ENCODE results near the gene FOXP1. TPM values are rescaled to one million over a fixed set of nuclear protein-coding genes. Genes with fewer than 3 reads are reported as not detected.

Gene FOXP1
- total RNA-seq, 1 experiment from 2014 or later = 58.4 TPM

- intact Hi-C loops (cut with micrococcal nuclease; ENCODE audit: unreplicated experiment) = no loop called here
- no TSS peak for BruUV-seq (replicated peaks)
Observed at GRCh38 chr3:71462586-71462985, 120.9 kb downstream of the FOXP1 start.

DNA sequence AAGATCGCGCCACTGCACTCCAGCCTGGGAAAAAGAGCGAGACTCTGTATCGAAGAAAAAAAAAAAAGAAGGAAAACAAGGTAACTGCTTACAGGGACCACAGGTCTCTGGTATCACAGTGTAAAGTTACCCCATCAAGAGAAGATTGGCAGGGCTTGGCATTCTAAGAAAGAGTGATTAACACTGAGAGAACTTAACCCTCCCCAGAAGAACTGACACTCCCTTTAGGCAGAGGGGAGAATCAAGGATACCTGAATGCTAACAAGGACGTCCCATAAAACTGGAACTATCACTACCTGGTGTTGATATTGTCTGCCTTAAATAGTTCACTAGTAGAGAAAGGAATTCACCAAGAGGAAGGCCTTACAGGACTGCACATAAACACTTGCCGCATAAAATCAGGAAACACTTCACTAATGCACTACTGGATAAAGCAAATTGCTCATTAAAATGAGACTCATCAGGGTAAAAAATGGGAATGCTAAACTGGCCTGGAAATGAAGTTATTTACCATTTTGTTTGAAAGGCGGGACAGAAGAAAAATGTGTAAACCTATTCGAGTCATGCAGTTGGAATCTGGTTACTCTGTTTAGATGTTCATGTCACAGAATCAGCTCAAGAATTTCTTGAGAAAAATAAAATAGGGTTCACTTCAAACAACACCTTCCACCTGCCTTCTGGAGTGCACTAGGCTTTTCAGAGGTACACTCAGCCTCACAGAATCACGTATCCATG is 121.6 kb downstream of the FOXP1 start:
- DNase-seq (ENCODE audit: low spot score) = no peak
- CTCF ChIA-PET = no interaction called here
- no peaks in the 10 kb centered on the region for H3K9me3 ChIP-seq (ENCODE audit: low read depth, low read length, poor library complexity, severe bottlenecking)
- no peak overlapping the region for H3K4me3 ChIP-seq (ENCODE audit: low read depth, low read length, poor library complexity, severe bottlenecking)
- no peaks in the 10 kb centered on the region for H3K27me3 ChIP-seq (replicated peaks; ENCODE audit: insufficient read depth, low read depth, low read length, poor library complexity)
- no peaks in the 10 kb centered on the region for H3K4me1 ChIP-seq (ENCODE audit: insufficient read depth, low read length, poor library complexity, severe bottlenecking)
- no peak overlapping the region for H3K27ac ChIP-seq (ENCODE audit: low read depth, low read length, poor library complexity, severe bottlenecking)
- no peaks in the 10 kb centered on the region for H3K36me3 ChIP-seq (ENCODE audit: insufficient read depth, low read length, poor library complexity, severe bottlenecking)
- intact Hi-C loops (cut with micrococcal nuclease; ENCODE audit: unreplicated experiment) = no loop called here
- no TSS peak for BruUV-seq (replicated peaks)
- TF ChIP-seq CTCF (conservative IDR thresholded peaks at IDR 0.05; ENCODE audit: low read depth, low read length) (no peak), EZH2 (IDR thresholded peaks at IDR 0.05; ENCODE audit: borderline replicate concordance, low read depth, low read length, poor library complexity, severe bottlenecking) (no peak)
- POLR2A ChIA-PET (ENCODE audit: low non-redundant PET) = no interaction called here

More at GRCh38 chr3:71462586-71462985, 120.9 kb downstream of the FOXP1 start:
- no peak overlapping the region for H3K4me3 ChIP-seq (ENCODE audit: low read depth, low read length, poor library complexity, severe bottlenecking)
- ChIA-PET CTCF (no interaction called here), POLR2A (ENCODE audit: low non-redundant PET) (no interaction called here)
- no peaks in the 10 kb centered on the region for H3K36me3 ChIP-seq (ENCODE audit: insufficient read depth, low read length, poor library complexity, severe bottlenecking)
- TF ChIP-seq CTCF (conservative IDR thresholded peaks at IDR 0.05; ENCODE audit: low read depth, low read length) (no peak), EZH2 (IDR thresholded peaks at IDR 0.05; ENCODE audit: borderline replicate concordance, low read depth, low read length, poor library complexity, severe bottlenecking) (no peak)
- H3K4me1 ChIP-seq (ENCODE audit: insufficient read depth, low read length, poor library complexity, severe bottlenecking) = no peaks in the 10 kb centered on the region
- H3K27ac ChIP-seq (ENCODE audit: low read depth, low read length, poor library complexity, severe bottlenecking) = no peak overlapping the region
- no peaks in the 10 kb centered on the region for H3K27me3 ChIP-seq (replicated peaks; ENCODE audit: insufficient read depth, low read depth, low read length, poor library complexity)
- no peak for DNase-seq (ENCODE audit: low spot score)
- no peaks in the 10 kb centered on the region for H3K9me3 ChIP-seq (ENCODE audit: low read depth, low read length, poor library complexity, severe bottlenecking)

DNA sequence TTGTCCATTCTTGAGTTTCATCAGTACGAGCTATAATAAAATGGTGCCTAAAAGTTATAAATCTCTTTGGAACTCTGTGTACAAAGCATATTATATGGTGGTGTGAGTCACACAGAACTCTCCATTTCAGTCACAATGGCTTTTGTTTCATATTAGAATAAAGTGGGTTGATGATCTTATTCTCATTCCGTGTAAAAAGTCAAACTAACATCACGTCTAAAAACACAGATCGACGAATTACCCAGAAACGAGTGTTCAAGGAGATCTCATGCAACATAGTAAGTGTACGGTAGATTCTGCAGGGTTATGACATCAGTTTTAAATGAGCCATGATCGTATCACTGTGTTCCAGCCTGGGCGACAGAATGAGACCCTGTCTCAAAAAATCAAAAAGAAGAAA is 122.4 kb downstream of the FOXP1 start:
- no TSS peak for BruUV-seq (replicated peaks)
- Histone ChIP-seq H3K27ac (ENCODE audit: low read depth, low read length, poor library complexity, severe bottlenecking) (no peak overlapping the region), H3K9me3 (ENCODE audit: low read depth, low read length, poor library complexity, severe bottlenecking) (no peaks in the 10 kb centered on the region), H3K27me3 (replicated peaks; ENCODE audit: insufficient read depth, low read depth, low read length, poor library complexity) (no peaks in the 10 kb centered on the region), H3K4me1 (ENCODE audit: insufficient read depth, low read length, poor library complexity, severe bottlenecking) (no peaks in the 10 kb centered on the region), H3K4me3 (ENCODE audit: low read depth, low read length, poor library complexity, severe bottlenecking) (no peak overlapping the region), H3K36me3 (ENCODE audit: insufficient read depth, low read length, poor library complexity, severe bottlenecking) (no peaks in the 10 kb centered on the region)
- intact Hi-C loops (cut with micrococcal nuclease; ENCODE audit: unreplicated experiment) = no loop called here
- POLR2A ChIA-PET (ENCODE audit: low non-redundant PET) = no interaction called here
- CTCF ChIA-PET = no interaction called here
- DNase-seq (ENCODE audit: low spot score) = no peak
- TF ChIP-seq CTCF (conservative IDR thresholded peaks at IDR 0.05; ENCODE audit: low read depth, low read length) (no peak), EZH2 (IDR thresholded peaks at IDR 0.05; ENCODE audit: borderline replicate concordance, low read depth, low read length, poor library complexity, severe bottlenecking) (no peak)
